HG03558 (cell line): Measurements from ENCODE around the gene KCNIP3.
"Not testable (repeated sequence)": the region's sequence is repeated elsewhere in the genome, so short reads cannot be mapped to it uniquely, and the experiment has no call there.

ENCODE experiments used
- ATAC-seq: cut with Tn5 transposase; IDR thresholded peaks from one replicate; pipeline ENCODE4 v1.9.1; 2021; ENCODE audit warnings: moderate number of reproducible peaks; ENCODE audit not compliant: unreplicated experiment; ENCODE audit errors: extremely low read depth

Gene KCNIP3

DNA sequence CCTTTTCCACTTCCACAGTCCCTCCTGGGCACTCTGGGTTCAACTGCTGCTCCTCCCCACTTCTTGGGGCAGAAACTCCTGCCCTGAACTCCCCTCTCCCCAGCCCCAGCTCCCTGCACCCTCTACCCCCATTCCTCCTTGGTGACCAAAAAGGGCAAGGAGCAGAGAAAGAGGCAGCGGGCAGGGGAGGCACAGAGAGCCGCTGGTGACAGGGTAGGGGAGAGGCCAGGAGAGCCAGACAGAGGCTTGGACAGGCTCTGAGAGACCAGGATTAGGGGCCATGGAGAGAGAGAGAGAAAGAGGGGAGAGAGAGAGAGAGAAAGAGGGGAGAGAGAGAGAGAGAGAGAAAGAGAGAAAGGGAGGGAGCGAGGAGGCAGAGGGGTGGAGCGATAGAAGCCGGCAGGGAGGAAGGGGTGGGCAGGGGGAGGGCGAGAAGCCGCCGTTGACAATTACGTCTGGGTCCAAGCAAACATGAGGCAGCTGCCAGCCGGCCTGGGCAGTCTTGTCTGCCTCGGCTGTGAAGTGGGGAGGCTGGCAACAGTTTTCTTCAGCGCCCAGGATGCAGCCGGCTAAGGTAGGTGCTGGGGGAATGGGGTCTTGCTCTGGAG is at the start of gene KCNIP3:
TSS of gene KCNIP3 (plus strand) at position 468 of the 608 bp plus-strand sequence. CDS start at position 560, 92 bp downstream.
- no peak for ATAC-seq

GRCh38 chr2:95258271-95258670 is 38.9 kb upstream of the KCNIP3 start:
- no peak for ATAC-seq

DNA sequence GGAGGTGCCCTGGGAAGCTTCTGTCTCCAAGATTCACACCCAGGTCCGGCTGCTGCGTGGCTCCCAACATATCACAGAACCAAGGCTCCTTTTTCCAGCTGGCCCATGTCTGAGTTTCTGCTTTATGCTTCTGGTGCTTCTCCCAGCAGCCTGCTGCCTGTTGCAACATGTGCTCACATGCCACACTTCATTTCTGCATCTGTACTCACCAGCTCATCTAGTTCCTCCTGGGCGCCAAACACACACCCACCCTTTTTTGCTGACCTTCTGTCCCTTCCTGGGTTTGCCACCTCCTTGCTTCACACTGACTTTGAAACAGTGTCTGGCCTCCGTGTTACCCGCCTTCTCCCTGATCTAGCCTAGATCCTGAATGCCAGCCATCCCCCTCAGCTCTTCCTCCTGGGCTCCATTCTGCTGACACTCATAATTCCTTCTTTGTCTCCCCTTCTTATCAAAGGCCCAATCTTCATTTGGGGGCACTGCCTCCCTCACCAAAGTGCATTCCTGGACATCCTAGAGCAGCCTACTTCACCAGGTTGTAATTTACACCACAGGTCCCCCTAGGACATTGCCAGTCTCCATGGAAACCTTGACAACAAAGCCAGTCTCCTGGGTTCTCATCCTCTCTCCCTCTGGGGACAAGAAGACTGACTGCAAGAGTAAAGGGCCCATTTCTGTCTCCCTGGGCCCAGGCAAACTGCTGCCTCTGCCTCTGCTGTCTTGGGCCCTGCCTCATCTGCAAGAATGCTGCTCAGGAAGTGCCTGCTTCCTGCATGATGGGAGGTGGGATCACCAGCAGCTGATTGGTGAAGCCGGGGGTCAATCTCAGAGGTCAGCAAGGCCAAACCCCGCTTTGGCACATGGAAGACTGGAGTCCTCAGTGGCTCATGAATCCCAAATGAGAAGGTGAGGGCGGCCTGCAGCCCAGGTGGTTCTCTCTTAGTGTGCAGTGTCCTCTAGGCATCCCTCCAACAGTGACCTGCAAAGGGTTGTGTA is 36.8 kb upstream of the KCNIP3 start:
- ATAC-seq = no peak

- ATAC-seq = no peak
These were observed 35.5 kb upstream of the KCNIP3 start for GRCh38 chr2:95261602-95262001.

- no peak for ATAC-seq
These were observed 34.1 kb upstream of the KCNIP3 start for GRCh38 chr2:95262896-95263542.

- ATAC-seq = no peak
These were observed 32.5 kb upstream of the KCNIP3 start for GRCh38 chr2:95264624-95265023.

DNA sequence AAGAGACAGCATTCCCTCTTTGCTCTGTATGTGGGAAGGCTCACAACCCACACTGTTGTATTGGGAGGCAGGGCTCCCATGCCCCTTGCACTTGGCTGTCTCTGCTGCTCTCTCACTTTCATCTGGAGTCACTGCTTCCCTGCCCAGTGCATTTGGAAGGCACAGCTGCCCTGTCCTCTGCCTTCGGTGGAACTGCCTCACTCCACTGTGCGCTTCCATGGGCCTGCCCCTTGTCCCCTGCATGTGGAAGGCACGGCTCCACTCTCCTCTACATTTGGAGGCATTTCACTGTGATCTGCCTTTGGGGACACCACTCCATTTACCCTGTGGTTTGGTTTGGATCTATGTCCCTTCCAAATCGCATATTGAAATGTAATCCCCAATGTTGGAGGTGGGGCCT is 32.0 kb upstream of the KCNIP3 start:
- no peak for ATAC-seq

GRCh38 chr2:95266781-95267430 is 30.2 kb upstream of the KCNIP3 start:
- ATAC-seq = no peak

- ATAC-seq = no peak
These were observed 29.5 kb upstream of the KCNIP3 start for GRCh38 chr2:95267458-95268210.

GRCh38 chr2:95268211-95269035 is 28.7 kb upstream of the KCNIP3 start:
- no peak for ATAC-seq

- ATAC-seq = no peak
These were observed 28.0 kb upstream of the KCNIP3 start for GRCh38 chr2:95269036-95269680.

GRCh38 chr2:95269745-95270144 is 27.4 kb upstream of the KCNIP3 start:
- ATAC-seq = not testable (repeated sequence)

DNA sequence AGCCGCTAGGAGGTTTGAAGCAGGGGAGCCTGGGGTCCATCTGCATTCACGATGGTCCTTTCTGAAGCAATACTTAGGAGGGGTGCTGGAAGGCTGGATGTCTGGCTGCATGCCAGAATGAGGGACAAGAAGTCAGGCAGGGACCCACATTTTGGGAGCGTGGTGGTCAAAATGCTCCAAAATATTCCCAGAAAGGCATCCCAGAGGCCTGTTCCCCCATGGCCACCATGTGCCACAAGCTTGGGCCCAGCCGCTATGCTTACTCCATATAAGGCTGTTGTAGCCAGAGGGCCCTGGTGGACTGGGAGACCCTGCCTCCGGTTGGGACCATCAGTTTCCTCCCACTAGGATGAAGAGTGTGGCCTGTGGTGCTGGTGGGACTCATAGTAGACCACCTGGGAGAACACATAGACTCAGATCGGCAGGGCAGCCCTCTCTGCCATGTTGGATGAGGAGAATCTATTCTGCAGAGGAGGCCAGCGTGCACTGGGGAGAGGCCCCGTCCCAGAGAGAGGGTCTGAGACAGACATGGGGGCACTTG is 26.5 kb upstream of the KCNIP3 start:
- no peak for ATAC-seq

DNA sequence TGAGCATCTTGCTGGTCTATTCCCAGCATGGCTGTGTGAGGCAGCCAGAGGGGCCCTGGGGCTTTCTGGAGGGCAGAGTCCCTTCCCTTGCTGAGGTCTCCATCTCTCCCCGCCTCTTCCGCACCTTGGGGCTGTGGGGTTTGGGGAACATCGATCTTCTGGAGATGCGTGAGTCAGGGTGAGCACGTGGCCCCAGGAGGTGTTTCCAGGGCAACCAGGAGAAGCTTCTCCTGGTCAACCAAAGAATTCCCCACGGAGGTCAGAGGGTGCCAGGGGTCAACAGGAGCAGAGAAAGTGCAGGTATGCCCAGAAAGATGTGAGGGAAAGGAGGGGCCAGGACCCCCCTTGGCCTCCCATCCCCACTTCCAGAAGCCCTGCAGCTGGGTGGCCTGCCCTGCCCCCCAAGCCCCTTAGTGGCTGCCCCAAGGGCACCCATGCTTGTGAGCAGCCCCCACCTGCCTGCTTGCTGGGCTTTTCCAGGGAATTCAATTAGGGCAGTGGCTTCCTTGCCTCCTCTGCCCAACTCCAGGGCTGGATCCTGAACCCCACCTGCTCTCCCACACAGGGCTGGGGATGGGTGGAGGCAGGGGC is 25.7 kb upstream of the KCNIP3 start:
- ATAC-seq = no peak

- ATAC-seq = no peak
These were observed 24.8 kb upstream of the KCNIP3 start for GRCh38 chr2:95272299-95272751.

GRCh38 chr2:95272781-95273180 is 24.4 kb upstream of the KCNIP3 start:
- no peak for ATAC-seq

DNA sequence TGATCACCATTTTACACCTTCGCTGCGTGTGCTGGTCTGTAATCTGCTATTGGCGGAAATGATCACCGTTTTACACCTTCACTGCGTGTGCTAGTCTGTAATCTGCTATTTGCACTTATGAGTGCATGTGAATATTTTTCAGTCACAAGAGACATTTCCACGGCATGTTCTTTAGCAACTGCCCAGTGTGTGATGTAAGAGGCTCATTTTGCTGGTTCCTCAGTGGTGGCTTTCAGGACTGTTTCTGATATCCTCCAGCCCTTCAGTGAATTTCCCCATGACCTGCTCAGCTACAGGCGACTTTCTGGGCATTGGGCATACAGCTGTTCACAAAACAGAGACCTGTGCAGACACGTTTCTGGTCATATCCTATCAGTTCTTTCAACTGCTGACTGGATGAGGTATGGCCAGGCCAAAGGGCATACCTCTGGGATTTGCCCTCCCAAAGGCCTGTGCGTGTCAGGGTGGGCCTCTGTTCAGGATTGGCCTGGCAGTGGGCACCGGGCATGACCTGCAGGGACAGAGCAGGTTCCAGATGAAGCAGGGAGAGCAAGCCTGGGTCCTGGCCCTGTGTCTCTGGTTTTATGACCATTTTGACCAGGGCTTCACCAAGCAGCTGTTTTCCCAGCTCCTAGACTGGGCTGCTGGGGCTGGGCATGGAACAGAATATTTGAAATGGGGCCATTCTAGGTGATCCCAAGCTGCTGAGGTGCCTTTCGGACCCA is 23.4 kb upstream of the KCNIP3 start:
- ATAC-seq = no peak
